Mesenchymal stem cell (in vitro differentiated cells and primary cell): ENCODE data around the gene LILRB1.

Experiments
- DNase-seq: peaks from one replicate; pipeline ENCODE4 v3.0.0-alpha.2; 2013
- H2AFZ ChIP-seq: one replicate; pipeline ENCODE4 v1.6.1; 2013; ENCODE audit warnings: low read depth, mild to moderate bottlenecking, control low read depth, inconsistent platforms, low read length, moderate library complexity
- H2AK5ac ChIP-seq: 2 replicates; pipeline ENCODE4 v1.6.1; 2013; ENCODE audit warnings: low read length, moderate library complexity, mild to moderate bottlenecking, inconsistent platforms; ENCODE audit not compliant: severe bottlenecking
- H2BK120ac ChIP-seq: one replicate; pipeline ENCODE4 v1.6.1; 2013; ENCODE audit warnings: low read depth, mild to moderate bottlenecking, inconsistent platforms, low read length, moderate library complexity
- H2BK12ac ChIP-seq, 2 experiments: one replicate each; pipeline ENCODE4 v1.6.1; 2013; ENCODE audit warnings: inconsistent platforms in 2 of 2, low read length in 2 of 2, mild to moderate bottlenecking in 2 of 2, moderate library complexity in 2 of 2, control low read depth in 1 of 2
- H2BK15ac ChIP-seq: one replicate; pipeline ENCODE4 v1.6.1; 2013; ENCODE audit warnings: mild to moderate bottlenecking, low read depth, inconsistent platforms; ENCODE audit not compliant: poor library complexity, severe bottlenecking
- H2BK5ac ChIP-seq: 2 replicates; pipeline ENCODE4 v1.6.1; 2013; ENCODE audit warnings: low read depth, mild to moderate bottlenecking, low read length, control low read depth, inconsistent platforms; ENCODE audit not compliant: poor library complexity, severe bottlenecking
- H3K14ac ChIP-seq, 2 experiments: one replicate each; pipeline ENCODE4 v1.6.1; 2013; ENCODE audit warnings: inconsistent platforms in 2 of 2, low read length in 2 of 2, control low read depth in 1 of 2, mild to moderate bottlenecking in 1 of 2, moderate library complexity in 1 of 2
- H3K18ac ChIP-seq, 2 experiments: one replicate each; pipeline ENCODE4 v1.6.1; 2013; ENCODE audit warnings: inconsistent platforms in 2 of 2, low read length in 2 of 2, control low read depth in 1 of 2, low read depth in 1 of 2, mild to moderate bottlenecking in 1 of 2
- H3K23ac ChIP-seq, 2 experiments: one replicate each; pipeline ENCODE4 v1.6.1; 2013; ENCODE audit warnings: inconsistent platforms in 2 of 2, low read length in 2 of 2, mild to moderate bottlenecking in 2 of 2, moderate library complexity in 2 of 2, control low read depth in 1 of 2
- H3K27ac ChIP-seq: 2 replicates; pipeline ENCODE4 v1.5.1; 2013; ENCODE audit warnings: mild to moderate bottlenecking, moderate library complexity, low read length, control low read depth, inconsistent platforms; ENCODE audit not compliant: poor library complexity, severe bottlenecking
- H3K27me3 ChIP-seq, 2 experiments: 2 replicates each; pipeline versions ENCODE4 v1.6.1 to v1.7.0; 2013; ENCODE audit warnings: low read length in 2 of 2, mild to moderate bottlenecking in 2 of 2, moderate library complexity in 2 of 2, control low read depth in 1 of 2, inconsistent platforms in 1 of 2; ENCODE audit not compliant: control insufficient read depth in 1 of 2, insufficient read depth in 1 of 2
- H3K36me3 ChIP-seq, 2 experiments: 2 replicates each; pipeline versions ENCODE4 v1.6.1 to v1.7.0; 2013; ENCODE audit warnings: low read length in 2 of 2, control low read depth in 1 of 2, inconsistent platforms in 1 of 2, low read depth in 1 of 2, mild to moderate bottlenecking in 1 of 2; ENCODE audit not compliant: insufficient read depth in 2 of 2, control insufficient read depth in 1 of 2
- H3K4ac ChIP-seq, 2 experiments: one replicate each; pipeline ENCODE4 v1.6.1; 2013; ENCODE audit warnings: inconsistent platforms in 2 of 2, low read length in 2 of 2, mild to moderate bottlenecking in 2 of 2, moderate library complexity in 2 of 2, control low read depth in 1 of 2, low read depth in 1 of 2
- H3K4me1 ChIP-seq: 2 replicates; pipeline ENCODE4 v1.6.1; 2013; ENCODE audit warnings: low read depth, low read length, control low read depth; ENCODE audit not compliant: control insufficient read depth, insufficient read depth
- H3K4me2 ChIP-seq: 2 replicates; pipeline ENCODE4 v1.6.1; 2013; ENCODE audit warnings: low read length, mild to moderate bottlenecking, inconsistent platforms; ENCODE audit not compliant: poor library complexity, severe bottlenecking
- H3K4me3 ChIP-seq, 2 experiments: 2 replicates each; pipeline versions ENCODE4 v1.5.1 to v1.7.0; 2013; ENCODE audit warnings: low read length in 2 of 2, mild to moderate bottlenecking in 2 of 2, control low read depth in 1 of 2, low read depth in 1 of 2; ENCODE audit not compliant: insufficient read depth in 1 of 2
- H3K79me1 ChIP-seq: replicated peaks from 2 replicates; pipeline ENCODE4 v1.6.1; 2013; ENCODE audit warnings: mild to moderate bottlenecking, control low read depth, low read length, inconsistent platforms; ENCODE audit not compliant: poor library complexity, severe bottlenecking
- H3K9ac ChIP-seq: 2 replicates; pipeline ENCODE4 v1.7.0; 2013; ENCODE audit warnings: mild to moderate bottlenecking, low read length, moderate library complexity
- H3K9me3 ChIP-seq: 2 replicates; pipeline ENCODE4 v1.7.0; 2013; ENCODE audit warnings: mild to moderate bottlenecking, low read length; ENCODE audit not compliant: control insufficient read depth
- H4K8ac ChIP-seq: one replicate; pipeline ENCODE4 v1.6.1; 2013; ENCODE audit warnings: inconsistent platforms, mild to moderate bottlenecking, low read length, moderate library complexity
- H4K91ac ChIP-seq: one replicate; pipeline ENCODE4 v1.6.1; 2013; ENCODE audit warnings: mild to moderate bottlenecking, low read length, inconsistent platforms
- WGBS: methylation state at CpG from one replicate; pipeline ENCODE4 v1.1.7; 2013; ENCODE audit warnings: mixed read lengths; 5-methylcytosine and 5-hydroxymethylcytosine counted together

LILRB1 gene

DNA sequence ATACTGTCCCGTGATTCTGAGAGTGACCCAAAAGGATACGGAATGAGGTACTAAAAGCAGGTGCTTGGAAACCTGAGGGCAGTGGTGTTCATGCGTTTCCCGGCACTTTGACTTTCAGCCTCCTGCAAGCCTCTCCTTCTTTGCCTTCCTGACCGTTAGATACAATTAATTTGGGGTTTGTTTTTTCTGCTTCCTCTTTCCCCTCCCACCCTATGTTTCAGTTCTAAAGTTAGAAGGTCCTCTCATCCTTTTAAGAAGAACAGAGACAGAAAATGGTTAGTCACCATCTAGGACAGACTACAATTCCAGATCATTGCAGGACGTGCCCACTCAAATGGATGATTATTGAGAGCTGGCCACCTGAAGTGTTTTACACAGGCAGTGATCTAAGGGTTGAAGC, 30.7 kb downstream of the LILRB1 start:
- Histone ChIP-seq H3K4me3 (no peak overlapping the region), H2BK120ac (no peak overlapping the region), H3K36me3 (no peaks in the 10 kb centered on the region), H3K79me1 (no peaks in the 10 kb centered on the region), H3K4me2 (no peak overlapping the region), H3K9me3 (no peaks in the 10 kb centered on the region), H3K18ac (no peak overlapping the region), H3K14ac (no peak overlapping the region), H2BK15ac (no peak overlapping the region), H2BK5ac (no peak overlapping the region), H3K23ac (no peak overlapping the region), H2AFZ (no peak overlapping the region), H4K91ac (no peak overlapping the region), H3K27me3 (no peaks in the 10 kb centered on the region), H3K9ac (no peak overlapping the region), H2AK5ac (no peak overlapping the region), H3K4ac (no peak overlapping the region), H3K27ac (no peak overlapping the region), H2BK12ac (no peak overlapping the region), H3K4me1 (no peaks in the 10 kb centered on the region), H4K8ac (no peak overlapping the region)
- WGBS: 84% methylated on average over 5 of the region's 6 CpGs
- no peak for DNase-seq

GRCh38 chr19:54661846-54662481, 31.7 kb downstream of the LILRB1 start:
- Histone ChIP-seq H3K14ac (no peak overlapping the region), H2BK5ac (no peak overlapping the region), H3K23ac (no peak overlapping the region), H2AFZ (no peak overlapping the region), H3K18ac (no peak overlapping the region), H3K9ac (no peak overlapping the region), H3K36me3 (no peaks in the 10 kb centered on the region), H3K79me1 (no peaks in the 10 kb centered on the region), H2BK15ac (no peak overlapping the region), H3K4ac (no peak overlapping the region), H2AK5ac (no peak overlapping the region), H4K91ac (no peak overlapping the region), H3K4me3 (peak overlapping the region in 1 of 2 experiments; percentile 16), H3K4me1 (no peaks in the 10 kb centered on the region), H3K9me3 (no peaks in the 10 kb centered on the region), H3K27me3 (no peaks in the 10 kb centered on the region), H2BK120ac (no peak overlapping the region), H3K27ac (no peak overlapping the region), H3K4me2 (no peak overlapping the region), H2BK12ac (no peak overlapping the region), H4K8ac (no peak overlapping the region)
- 73% methylated on average over 13 of the region's 13 CpGs for WGBS
- DNase-seq: no peak

GRCh38 chr19:54662730-54663129, 32.4 kb downstream of the LILRB1 start, which contains the start of gene LILRB4:
LILRB4 (plus strand) TSS chr19:54662985; CDS start chr19:54663034, 49 bp downstream.
- no peak within 1 kb of the TSS for H3K27ac ChIP-seq
- no peaks in the 10 kb centered on the region for H3K9me3 ChIP-seq
- H2BK5ac ChIP-seq: no peak within 1 kb of the TSS
- H3K14ac ChIP-seq: no peak within 1 kb of the TSS
- 79% methylated on average over 7 of the region's 7 CpGs for WGBS
- H3K79me1 ChIP-seq: no peaks in the 10 kb centered on the region
- no peak within 1 kb of the TSS for H2BK120ac ChIP-seq
- H3K27me3 ChIP-seq: no peaks in the 10 kb centered on the region
- no peak for DNase-seq
- H4K91ac ChIP-seq: no peak within 1 kb of the TSS
- no peak within 1 kb of the TSS for H2AFZ ChIP-seq
- no peaks in the 10 kb centered on the region for H3K4me1 ChIP-seq
- no peak within 1 kb of the TSS for H3K23ac ChIP-seq
- H2BK15ac ChIP-seq: no peak within 1 kb of the TSS
- H3K18ac ChIP-seq: no peak within 1 kb of the TSS
- no peak within 1 kb of the TSS for H4K8ac ChIP-seq
- H3K36me3 ChIP-seq: no peaks in the 10 kb centered on the region
- no peak within 1 kb of the TSS for H2AK5ac ChIP-seq
- peak within 1 kb of the TSS in 1 of 2 experiments; percentile 16 for H3K4me3 ChIP-seq
- H3K9ac ChIP-seq: no peak within 1 kb of the TSS
- H2BK12ac ChIP-seq: no peak within 1 kb of the TSS
- H3K4me2 ChIP-seq: no peak within 1 kb of the TSS
- H3K4ac ChIP-seq: no peak within 1 kb of the TSS

GRCh38 chr19:54665530-54665929, 35.2 kb downstream of the LILRB1 start:
- H3K14ac ChIP-seq: no peak overlapping the region
- no peak overlapping the region for H2AK5ac ChIP-seq
- 40% methylated on average over 3 of the region's 6 CpGs for WGBS

More at GRCh38 chr19:54665530-54665929, 35.2 kb downstream of the LILRB1 start:
- Histone ChIP-seq H3K4me2 (no peak overlapping the region), H3K4ac (no peak overlapping the region), H3K18ac (no peak overlapping the region), H3K23ac (no peak overlapping the region), H3K4me1 (no peaks in the 10 kb centered on the region), H4K8ac (no peak overlapping the region), H2BK15ac (no peak overlapping the region), H2BK120ac (no peak overlapping the region), H3K79me1 (no peaks in the 10 kb centered on the region), H3K9ac (no peak overlapping the region), H4K91ac (no peak overlapping the region), H2BK5ac (no peak overlapping the region), H3K27me3 (no peaks in the 10 kb centered on the region), H3K36me3 (no peaks in the 10 kb centered on the region), H2AFZ (no peak overlapping the region), H3K27ac (no peak overlapping the region), H2BK12ac (no peak overlapping the region), H3K9me3 (no peaks in the 10 kb centered on the region), H3K4me3 (no peak overlapping the region)
- no peak for DNase-seq
